Middle frontal gyrus (tissue), 1 donor: ENCODE data around the gene NTSR1.

Experiments
- DNase-seq: peaks from one replicate; pipeline ENCODE4 v3.0.0-alpha.2; 2015; ENCODE audit warnings: low spot score; ENCODE audit errors: extremely low spot score

NTSR1 gene

GRCh38 chr20:62754991-62755356 lies 46.3 kb downstream of the NTSR1 start:
- no peak for DNase-seq

GRCh38 chr20:62755817-62756724 lies 47.4 kb downstream of the NTSR1 start:
- DNase-seq, result no peak

GRCh38 chr20:62758226-62758912 lies 49.7 kb downstream of the NTSR1 start:
- no peak for DNase-seq

GRCh38 chr20:62759981-62760431 lies 51.4 kb downstream of the NTSR1 start:
- DNase-seq, result no peak

GRCh38 chr20:62760471-62760855 lies 51.8 kb downstream of the NTSR1 start:
- no peak for DNase-seq

- no peak for DNase-seq
Observed at GRCh38 chr20:62760856-62761758, 52.5 kb downstream of the NTSR1 start.

- no peak for DNase-seq
Observed at GRCh38 chr20:62761759-62762131, 53.1 kb downstream of the NTSR1 start.

- no peak for DNase-seq
Observed at GRCh38 chr20:62762376-62762775, 53.7 kb downstream of the NTSR1 start.

GRCh38 chr20:62762801-62763368 lies 54.2 kb downstream of the NTSR1 start:
- no peak for DNase-seq

GRCh38 chr20:62763404-62763803 lies 54.8 kb downstream of the NTSR1 start:
- DNase-seq, result no peak

- DNase-seq, result no peak
Observed at GRCh38 chr20:62764156-62764935, 55.7 kb downstream of the NTSR1 start.

GRCh38 chr20:62765021-62765420 lies 56.4 kb downstream of the NTSR1 start:
- no peak for DNase-seq

- DNase-seq, result no peak
Observed at GRCh38 chr20:62765432-62766070, 56.9 kb downstream of the NTSR1 start.

- no peak for DNase-seq
Observed at GRCh38 chr20:62766071-62766450, 57.4 kb downstream of the NTSR1 start.

GRCh38 chr20:62766716-62767115 lies 58.1 kb downstream of the NTSR1 start:
- no peak for DNase-seq

GRCh38 chr20:62768234-62768546 lies 59.6 kb downstream of the NTSR1 start:
- no peak for DNase-seq

GRCh38 chr20:62768551-62769287 lies 60.1 kb downstream of the NTSR1 start:
- DNase-seq, result no peak

- DNase-seq, result no peak
Observed at GRCh38 chr20:62769346-62770071, 60.9 kb downstream of the NTSR1 start.
